Osteocyte (in vitro differentiated cells): ENCODE results near the gene FOXA1. TPM values are rescaled to one million over a fixed set of nuclear protein-coding genes. Genes with fewer than 3 reads are reported as not detected.
A peak's percentile ranks its signal among the peaks of the same experiment; 100 is the strongest.

Experiments used
- DNase-seq: peaks from one replicate; pipeline ENCODE4 v3.0.0; 2021; ENCODE audit warnings: mixed read lengths; ENCODE audit not compliant: unreplicated experiment; ENCODE audit errors: extremely low spot score
- H3K27ac Mint-ChIP-seq: one replicate; pipeline ENCODE4 v1.8.0; 2021; ENCODE audit warnings: mild to moderate bottlenecking, mixed read lengths; ENCODE audit not compliant: unreplicated experiment
- H3K27me3 Mint-ChIP-seq: one replicate; pipeline ENCODE4 v1.8.0; 2021; ENCODE audit warnings: mixed read lengths; ENCODE audit not compliant: unreplicated experiment
- H3K36me3 Mint-ChIP-seq: one replicate; pipeline ENCODE4 v1.8.0; 2021; ENCODE audit warnings: mixed read lengths; ENCODE audit not compliant: unreplicated experiment
- H3K4me1 Mint-ChIP-seq: one replicate; pipeline ENCODE4 v1.8.0; 2021; ENCODE audit warnings: mixed read lengths; ENCODE audit not compliant: unreplicated experiment
- H3K4me3 Mint-ChIP-seq: one replicate; pipeline ENCODE4 v1.8.0; 2021; ENCODE audit warnings: mild to moderate bottlenecking, moderate library complexity, mixed read lengths; ENCODE audit not compliant: unreplicated experiment
- H3K9me3 Mint-ChIP-seq: one replicate; pipeline ENCODE4 v1.8.0; 2021; ENCODE audit warnings: mixed read lengths; ENCODE audit not compliant: unreplicated experiment
- total RNA-seq: library from RNA; stranded (reverse); gene quantifications from 2 replicates; pipeline ENCODE4 v1.2.1, GENCODE V29; 2021
- TF ChIP-seq, protein P1 (sequence below): fragments of 200-600 bp; sonication (generic); IDR thresholded peaks from 2 replicates; pipeline ENCODE4 v1.5.0; 2021; ENCODE audit warnings: antibody characterized with exemption, mild to moderate bottlenecking, moderate library complexity

FOXA1 gene
- total RNA-seq, 1 donor from 2014 or later: not detected

DNA sequence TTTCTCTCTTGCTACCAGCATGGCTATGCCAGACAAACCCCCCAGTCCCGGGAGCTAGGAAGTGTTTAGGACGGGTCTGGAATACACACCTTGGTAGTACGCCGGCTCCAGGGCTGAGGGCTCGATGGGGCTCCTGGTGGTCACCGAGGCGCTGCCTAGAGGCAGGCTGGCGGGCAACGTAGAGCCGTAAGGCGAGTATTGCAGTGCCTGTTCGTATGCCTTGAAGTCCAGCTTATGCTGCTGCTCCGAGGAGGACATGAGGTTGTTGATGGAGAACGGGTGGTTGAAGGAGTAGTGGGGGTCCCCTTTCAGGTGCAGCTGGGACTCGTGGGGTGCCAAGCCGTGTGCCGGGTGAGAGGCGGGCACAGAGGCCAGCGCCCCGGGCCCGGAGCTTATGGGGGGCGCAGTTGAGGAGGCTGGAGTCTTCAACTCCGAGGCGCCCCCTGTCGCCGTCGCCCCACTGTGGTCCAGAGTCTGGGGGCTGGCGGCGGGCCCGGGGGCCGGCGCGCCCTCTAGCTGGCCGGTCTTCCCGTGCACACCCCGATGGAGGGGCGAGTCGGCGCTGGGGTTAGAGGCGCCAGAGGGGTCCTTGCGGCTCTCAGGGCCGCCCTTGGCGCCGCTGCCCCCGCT, 3.6 kb downstream of the FOXA1 start:
- no peaks in the 10 kb centered on the region for H3K36me3 Mint-ChIP-seq
- DNase-seq: no peak
- H3K27me3 Mint-ChIP-seq: peaks cover 81% of the 10 kb centered on the region
- no peaks in the 10 kb centered on the region for H3K9me3 Mint-ChIP-seq
- H3K4me1 Mint-ChIP-seq: peaks cover 28% of the 10 kb centered on the region
- H3K27ac Mint-ChIP-seq: no peak overlapping the region
- TF ChIP-seq, protein P1, sequence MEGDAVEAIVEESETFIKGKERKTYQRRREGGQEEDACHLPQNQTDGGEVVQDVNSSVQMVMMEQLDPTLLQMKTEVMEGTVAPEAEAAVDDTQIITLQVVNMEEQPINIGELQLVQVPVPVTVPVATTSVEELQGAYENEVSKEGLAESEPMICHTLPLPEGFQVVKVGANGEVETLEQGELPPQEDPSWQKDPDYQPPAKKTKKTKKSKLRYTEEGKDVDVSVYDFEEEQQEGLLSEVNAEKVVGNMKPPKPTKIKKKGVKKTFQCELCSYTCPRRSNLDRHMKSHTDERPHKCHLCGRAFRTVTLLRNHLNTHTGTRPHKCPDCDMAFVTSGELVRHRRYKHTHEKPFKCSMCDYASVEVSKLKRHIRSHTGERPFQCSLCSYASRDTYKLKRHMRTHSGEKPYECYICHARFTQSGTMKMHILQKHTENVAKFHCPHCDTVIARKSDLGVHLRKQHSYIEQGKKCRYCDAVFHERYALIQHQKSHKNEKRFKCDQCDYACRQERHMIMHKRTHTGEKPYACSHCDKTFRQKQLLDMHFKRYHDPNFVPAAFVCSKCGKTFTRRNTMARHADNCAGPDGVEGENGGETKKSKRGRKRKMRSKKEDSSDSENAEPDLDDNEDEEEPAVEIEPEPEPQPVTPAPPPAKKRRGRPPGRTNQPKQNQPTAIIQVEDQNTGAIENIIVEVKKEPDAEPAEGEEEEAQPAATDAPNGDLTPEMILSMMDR: peak; percentile 14
- H3K4me3 Mint-ChIP-seq: no peak overlapping the region

DNA sequence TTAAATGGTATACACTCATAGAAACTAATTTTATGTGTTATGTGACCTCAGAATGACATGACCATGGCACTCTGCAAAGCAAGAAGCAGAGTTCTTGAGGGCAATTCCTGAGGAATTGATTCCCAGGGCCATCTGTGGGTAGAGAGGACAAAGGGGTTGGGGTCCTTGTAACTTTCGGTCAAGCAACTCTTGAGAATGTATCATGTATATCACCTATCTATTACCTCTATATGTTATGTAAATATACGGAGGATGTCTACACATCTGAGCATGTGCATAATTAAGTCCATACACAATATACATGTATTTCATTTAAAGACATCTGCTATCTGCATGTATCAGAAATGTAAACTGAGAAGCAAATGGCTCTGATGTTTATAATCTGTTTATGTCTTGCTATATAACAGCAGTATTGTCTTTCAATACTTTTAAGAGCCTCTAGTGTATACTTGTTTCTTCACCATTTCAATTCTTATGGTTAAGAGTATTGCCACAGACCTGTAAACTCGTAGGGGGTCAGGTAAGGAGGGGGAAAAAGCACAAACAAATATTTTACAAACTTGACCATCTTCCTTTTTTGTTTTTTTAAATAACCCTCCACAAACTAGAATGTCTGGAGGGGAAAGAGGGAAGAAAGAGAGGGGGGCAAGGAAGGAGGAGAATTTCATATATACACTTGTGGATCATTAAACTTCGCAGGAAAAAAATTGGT, 4.5 kb downstream of the FOXA1 start:
- Mint-ChIP-seq H3K4me1 (peaks cover 19% of the 10 kb centered on the region), H3K27me3 (peaks cover 81% of the 10 kb centered on the region), H3K9me3 (no peaks in the 10 kb centered on the region), H3K4me3 (no peak overlapping the region), H3K27ac (no peak overlapping the region), H3K36me3 (no peaks in the 10 kb centered on the region)
- TF ChIP-seq, protein P1: no peak
- DNase-seq: no peak

DNA sequence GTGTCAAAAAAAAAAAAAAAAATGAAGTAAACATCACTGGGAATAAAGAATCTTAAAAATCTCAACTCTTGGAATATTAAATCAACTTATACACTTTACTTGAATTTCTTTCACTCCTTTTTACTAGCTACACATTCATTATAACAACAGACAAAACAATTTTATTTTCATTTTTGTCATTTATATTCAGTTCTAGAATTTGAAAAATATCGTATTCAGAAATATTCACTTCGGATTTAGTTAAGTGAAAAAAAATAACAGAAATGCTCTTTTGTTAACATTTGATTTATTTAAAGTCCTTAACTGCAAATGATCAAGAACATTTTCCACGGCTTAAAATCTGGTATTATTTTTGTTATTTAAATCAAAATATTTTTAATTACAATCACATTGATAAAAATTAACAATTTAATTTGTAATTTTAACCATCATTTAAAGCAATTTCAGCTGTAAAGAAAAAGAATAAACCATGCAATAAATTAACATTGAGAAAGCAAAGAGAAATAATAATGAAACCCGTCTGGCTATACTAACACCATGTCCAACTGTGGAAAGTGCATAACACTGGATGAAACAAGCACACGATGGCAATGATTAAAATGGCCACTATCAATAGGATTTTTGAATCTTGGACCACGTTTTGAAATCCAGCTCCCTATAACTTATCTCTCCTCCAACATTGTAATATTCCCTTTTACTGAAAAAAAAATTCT, 5.2 kb downstream of the FOXA1 start:
- no peak overlapping the region for H3K27ac Mint-ChIP-seq

DNA sequence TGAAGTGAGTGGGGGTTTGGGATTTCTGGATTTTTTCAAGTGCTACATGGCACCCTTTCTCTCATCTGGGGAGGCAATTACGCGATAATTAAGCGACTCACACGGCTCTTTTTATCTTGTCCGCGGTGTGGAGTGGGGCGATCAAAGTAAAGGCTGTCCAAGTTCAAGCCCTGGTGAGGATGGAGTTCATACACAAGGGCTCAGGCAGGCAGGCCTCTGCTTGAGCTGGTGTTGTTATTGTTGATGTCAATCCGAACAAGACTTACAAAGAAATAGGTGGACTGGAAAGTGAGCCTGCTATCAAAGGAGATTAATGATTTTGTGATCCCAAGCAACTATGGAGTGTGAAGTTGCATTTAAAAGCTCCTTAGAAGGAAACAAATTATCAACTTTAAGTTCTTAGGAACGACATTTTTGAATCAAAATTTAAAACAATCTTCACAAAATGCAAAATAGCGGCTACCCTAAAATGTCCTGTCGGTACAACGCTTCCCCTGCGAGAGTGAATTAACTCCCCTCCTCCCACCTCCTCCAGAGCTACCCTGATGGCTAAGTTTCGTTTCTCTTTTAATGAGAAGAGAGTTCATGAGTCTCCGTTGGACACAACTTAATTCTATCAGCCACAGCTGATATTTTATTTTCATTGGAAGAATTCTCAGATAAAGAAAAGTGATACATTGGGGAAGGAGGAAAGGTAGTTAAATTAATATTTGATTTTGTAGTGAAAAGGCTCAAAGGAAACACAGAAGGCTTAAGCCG, 5.9 kb downstream of the FOXA1 start:
- H3K36me3 Mint-ChIP-seq: no peaks in the 10 kb centered on the region
- no peak overlapping the region for H3K4me3 Mint-ChIP-seq
- peaks cover 88% of the 10 kb centered on the region for H3K27me3 Mint-ChIP-seq
- TF ChIP-seq, protein P1: no peak
- H3K9me3 Mint-ChIP-seq: no peaks in the 10 kb centered on the region
- no peak overlapping the region for H3K27ac Mint-ChIP-seq
- no peak for DNase-seq
- H3K4me1 Mint-ChIP-seq: peaks cover 23% of the 10 kb centered on the region

More for the DNA sequence above, 5.2 kb downstream of the FOXA1 start:
- H3K4me3 Mint-ChIP-seq: no peak overlapping the region
- peaks cover 24% of the 10 kb centered on the region for H3K4me1 Mint-ChIP-seq
- H3K36me3 Mint-ChIP-seq: no peaks in the 10 kb centered on the region
- TF ChIP-seq, protein P1: no peak
- H3K27me3 Mint-ChIP-seq: peaks cover 87% of the 10 kb centered on the region
- H3K9me3 Mint-ChIP-seq: no peaks in the 10 kb centered on the region
- DNase-seq: no peak
